Activated CD4-positive, alpha-beta T cell treated with anti-CD3 and anti-CD28 coated beads, Interleukin-2, amount 10 ng/mL, durations not matched to agents 7 days and 5 days (primary cell): ENCODE results near the gene SECISBP2. TPM values are rescaled to one million over a fixed set of nuclear protein-coding genes. Genes with fewer than 3 reads are reported as not detected.
A peak's percentile ranks its signal among the peaks of the same experiment; 100 is the strongest.
"Not testable (repeated sequence)": the region's sequence is repeated elsewhere in the genome, so short reads cannot be mapped to it uniquely, and the experiment has no call there.

ENCODE experiments used
- CTCF ChIA-PET: fragments of 350-600 bp; sonication (Branson Sonifier 250); formaldehyde crosslinking; loops from one replicate; lab custom pipeline; 2021; ENCODE audit warnings: antibody characterized with exemption; lab: Charles Lee
- POLR2A ChIA-PET: fragments of 350-600 bp; sonication (Branson Sonifier 250); formaldehyde crosslinking; loops from one replicate; lab custom pipeline; 2021; ENCODE audit warnings: antibody characterized with exemption; lab: Charles Lee
- DNase-seq: peaks from one replicate; pipeline ENCODE4 v3.0.0-alpha.2; 2020
- H3K27ac Mint-ChIP-seq: one replicate; pipeline ENCODE4 v1.8.0; 2021; ENCODE audit warnings: mild to moderate bottlenecking, moderate library complexity, mixed read lengths
- H3K27me3 Mint-ChIP-seq: one replicate; pipeline ENCODE4 v1.8.0; 2021; ENCODE audit warnings: mixed read lengths
- H3K36me3 Mint-ChIP-seq: one replicate; pipeline ENCODE4 v1.8.0; 2021; ENCODE audit warnings: low read depth, mixed read lengths
- H3K4me1 Mint-ChIP-seq: one replicate; pipeline ENCODE4 v1.8.0; 2021; ENCODE audit warnings: mixed read lengths
- H3K4me3 Mint-ChIP-seq: one replicate; pipeline ENCODE4 v1.8.0; 2021; ENCODE audit warnings: mild to moderate bottlenecking, moderate library complexity, mixed read lengths
- H3K9me3 Mint-ChIP-seq: one replicate; pipeline ENCODE4 v1.8.0; 2021; ENCODE audit warnings: mixed read lengths
- total RNA-seq, 2 experiments: library from RNA; stranded (reverse); gene quantifications; one replicate each; pipeline ENCODE4 v1.2.3, GENCODE V29; 2021

Gene SECISBP2, protein sequence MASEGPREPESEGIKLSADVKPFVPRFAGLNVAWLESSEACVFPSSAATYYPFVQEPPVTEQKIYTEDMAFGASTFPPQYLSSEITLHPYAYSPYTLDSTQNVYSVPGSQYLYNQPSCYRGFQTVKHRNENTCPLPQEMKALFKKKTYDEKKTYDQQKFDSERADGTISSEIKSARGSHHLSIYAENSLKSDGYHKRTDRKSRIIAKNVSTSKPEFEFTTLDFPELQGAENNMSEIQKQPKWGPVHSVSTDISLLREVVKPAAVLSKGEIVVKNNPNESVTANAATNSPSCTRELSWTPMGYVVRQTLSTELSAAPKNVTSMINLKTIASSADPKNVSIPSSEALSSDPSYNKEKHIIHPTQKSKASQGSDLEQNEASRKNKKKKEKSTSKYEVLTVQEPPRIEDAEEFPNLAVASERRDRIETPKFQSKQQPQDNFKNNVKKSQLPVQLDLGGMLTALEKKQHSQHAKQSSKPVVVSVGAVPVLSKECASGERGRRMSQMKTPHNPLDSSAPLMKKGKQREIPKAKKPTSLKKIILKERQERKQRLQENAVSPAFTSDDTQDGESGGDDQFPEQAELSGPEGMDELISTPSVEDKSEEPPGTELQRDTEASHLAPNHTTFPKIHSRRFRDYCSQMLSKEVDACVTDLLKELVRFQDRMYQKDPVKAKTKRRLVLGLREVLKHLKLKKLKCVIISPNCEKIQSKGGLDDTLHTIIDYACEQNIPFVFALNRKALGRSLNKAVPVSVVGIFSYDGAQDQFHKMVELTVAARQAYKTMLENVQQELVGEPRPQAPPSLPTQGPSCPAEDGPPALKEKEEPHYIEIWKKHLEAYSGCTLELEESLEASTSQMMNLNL
- total RNA-seq: 10 to 100 TPM; 43.4 to 46.0 TPM

DNA sequence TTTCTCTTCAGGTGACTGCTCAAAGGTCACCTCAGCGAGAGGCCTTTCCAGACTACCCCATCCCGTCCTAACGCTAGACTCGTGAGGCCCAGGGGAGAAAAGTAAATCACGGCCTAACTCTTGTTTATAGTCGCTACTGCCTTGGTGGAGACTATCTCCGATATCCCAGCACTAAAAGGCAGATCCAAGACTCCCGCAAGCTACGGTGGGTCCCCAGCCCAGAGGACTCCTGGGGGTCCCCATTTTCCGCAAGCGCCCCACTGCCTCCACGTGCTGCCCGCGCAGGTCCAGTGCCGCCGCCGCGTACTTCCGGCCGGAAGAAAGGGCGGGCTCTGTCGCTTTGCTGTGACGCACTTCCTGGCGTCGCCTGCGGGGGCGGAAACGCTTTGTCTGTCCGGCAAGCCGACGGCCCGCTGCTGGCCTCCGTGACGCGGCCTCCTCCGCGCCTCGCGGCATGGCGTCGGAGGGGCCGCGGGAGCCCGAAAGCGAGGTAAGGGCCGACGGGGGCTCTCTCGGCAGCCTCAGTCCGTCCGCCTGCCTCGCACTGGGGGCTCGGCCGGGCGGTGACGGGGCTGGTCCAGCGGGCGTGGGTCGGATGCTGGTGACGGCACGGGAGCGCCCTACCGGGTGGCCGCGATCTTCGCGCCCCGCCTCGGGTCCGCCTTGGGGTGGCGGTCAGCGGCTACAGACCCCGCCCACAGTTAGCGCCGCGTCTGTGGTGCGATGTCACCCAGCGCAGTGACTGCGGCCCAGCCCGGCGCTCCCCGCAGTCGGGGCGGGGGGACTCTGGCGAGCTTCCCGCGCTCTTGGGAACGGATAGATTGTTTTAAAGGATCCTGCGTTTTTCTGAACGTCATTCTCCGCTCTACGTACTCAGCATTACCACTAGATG lies at the start of gene SECISBP2:
TSS of gene SECISBP2 (plus strand) at position 378 of the 892 bp plus-strand sequence. CDS start at position 455, 77 bp downstream.
- H3K27ac Mint-ChIP-seq: peak within 1 kb of the TSS; percentile 98
- peak within 1 kb of the TSS; percentile 85 for H3K4me3 Mint-ChIP-seq
- no peaks in the 10 kb centered on the region for H3K27me3 Mint-ChIP-seq
- no peaks in the 10 kb centered on the region for H3K9me3 Mint-ChIP-seq
- peaks cover 72% of the 10 kb centered on the region for H3K36me3 Mint-ChIP-seq
- ChIA-PET POLR2A (interaction anchor here (0.6 kb wide), 1 partner anchor 803 kb away, joined by 7 read pairs; no protein-coding TSS in a partner anchor), CTCF (interaction anchor here (0.6 to 1.7 kb wide), 13 partner anchors 9 to 237 kb away, joined by 3 to 7 read pairs (median 3); no protein-coding TSS in a partner anchor)
- peaks cover 83% of the 10 kb centered on the region for H3K4me1 Mint-ChIP-seq
- DNase-seq: peak; percentile 93

DNA sequence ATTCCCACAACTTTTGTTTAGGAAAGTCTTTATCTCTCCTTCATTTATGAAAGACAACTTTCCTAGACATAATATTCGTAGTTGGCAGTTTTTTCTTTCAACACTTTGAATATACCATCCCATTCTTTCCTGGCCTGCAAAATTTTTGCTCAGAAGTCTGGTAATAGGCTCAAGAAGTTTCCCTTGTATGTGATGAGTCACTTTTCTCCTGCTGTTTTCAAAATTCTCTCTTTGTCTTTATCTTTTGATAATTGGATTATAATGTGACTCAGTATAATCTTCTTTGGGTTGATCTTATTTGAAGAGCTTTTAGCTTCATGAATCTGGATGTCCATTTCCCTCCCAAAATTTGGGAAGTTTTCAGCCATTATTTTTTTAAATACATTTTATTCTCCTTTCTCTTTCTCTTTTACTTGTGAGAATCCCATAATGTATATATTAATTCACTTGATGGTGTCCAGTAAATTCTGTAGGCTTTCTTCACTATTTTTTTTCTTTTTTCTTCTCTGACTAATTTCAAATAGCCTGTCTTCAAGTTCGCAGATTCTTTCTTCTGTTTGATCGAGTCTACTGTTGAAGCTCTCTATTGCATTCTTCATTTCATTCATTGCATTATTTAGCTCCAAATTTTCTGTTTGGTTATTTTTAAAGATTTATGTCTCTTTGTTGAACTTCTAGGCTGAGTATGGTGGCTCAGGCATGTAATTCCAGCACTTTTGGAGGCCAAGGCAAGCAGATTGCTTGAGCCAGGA lies 44.6 kb upstream of the SECISBP2 start:
- Mint-ChIP-seq H3K4me1 (peaks cover 23% of the 10 kb centered on the region), H3K36me3 (peaks cover 18% of the 10 kb centered on the region), H3K9me3 (peaks cover 35% of the 10 kb centered on the region), H3K27me3 (peaks cover 35% of the 10 kb centered on the region), H3K27ac (peak overlapping the region; percentile 22), H3K4me3 (no peak overlapping the region)
- no peak for DNase-seq
- ChIA-PET POLR2A (no interaction called here), CTCF (no interaction called here)

DNA sequence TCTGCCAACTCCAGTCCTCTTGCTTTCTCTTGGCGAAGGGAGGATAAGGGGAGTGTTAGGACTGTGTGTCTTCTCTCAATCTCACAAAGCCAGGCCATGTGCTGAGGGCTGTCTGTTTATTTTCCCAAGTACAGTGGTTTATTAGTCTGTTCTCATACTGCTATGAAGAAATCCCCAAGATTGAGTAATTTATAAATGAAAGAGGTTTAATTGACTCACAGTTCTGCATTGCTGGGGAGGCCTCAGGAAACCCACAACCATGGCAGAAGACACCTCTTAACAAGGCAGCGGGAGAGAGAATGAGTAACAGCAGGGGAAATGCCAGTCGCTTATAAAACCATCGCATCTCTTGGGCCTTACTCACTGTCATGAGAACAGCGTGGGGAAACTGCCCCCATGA lies 43.5 kb upstream of the SECISBP2 start:
- Mint-ChIP-seq H3K27me3 (peaks cover 27% of the 10 kb centered on the region), H3K9me3 (peaks cover 35% of the 10 kb centered on the region), H3K36me3 (peaks cover 18% of the 10 kb centered on the region), H3K4me1 (peaks cover 34% of the 10 kb centered on the region), H3K4me3 (no peak overlapping the region), H3K27ac (no peak overlapping the region)
- ChIA-PET POLR2A (no interaction called here), CTCF (interaction anchor here (0.6 kb wide), 1 partner anchor 19 kb away, joined by 3 read pairs; no protein-coding TSS in a partner anchor)
- no peak for DNase-seq

GRCh38 chr9:89276040-89276439 lies 42.3 kb upstream of the SECISBP2 start:
- DNase-seq, H3K27ac Mint-ChIP-seq, POLR2A ChIA-PET, CTCF ChIA-PET, H3K4me3 Mint-ChIP-seq: not testable (repeated sequence)
- Mint-ChIP-seq H3K9me3 (peaks cover 35% of the 10 kb centered on the region), H3K4me1 (peaks cover 36% of the 10 kb centered on the region), H3K36me3 (peaks cover 18% of the 10 kb centered on the region), H3K27me3 (peaks cover 19% of the 10 kb centered on the region)

DNA sequence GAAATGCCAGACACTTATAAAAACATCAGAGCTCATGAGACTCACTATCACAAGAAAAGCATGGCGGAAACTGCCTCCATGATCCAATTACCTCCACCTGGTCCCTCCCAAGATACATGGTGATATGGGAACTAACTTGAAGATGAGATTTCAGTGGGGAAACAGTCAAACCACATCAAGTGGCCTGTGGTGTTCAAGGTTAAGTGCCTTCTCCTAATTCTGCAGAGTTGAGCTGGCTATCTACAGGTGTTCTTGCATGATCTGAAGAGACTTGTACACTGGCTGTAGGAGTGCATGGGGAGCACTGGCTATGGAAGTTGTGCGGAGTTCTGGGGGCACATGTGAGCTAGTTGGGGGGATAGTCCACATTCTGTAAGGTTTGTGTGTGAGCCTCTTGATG lies 41.3 kb upstream of the SECISBP2 start:
- CTCF ChIA-PET: interaction anchor here (0.6 kb wide), 1 partner anchor 197 kb away, joined by 5 read pairs; no protein-coding TSS in a partner anchor
- Mint-ChIP-seq H3K36me3 (peaks cover 18% of the 10 kb centered on the region), H3K9me3 (peaks cover 32% of the 10 kb centered on the region), H3K4me1 (peaks cover 36% of the 10 kb centered on the region), H3K27me3 (peaks cover 18% of the 10 kb centered on the region), H3K27ac (peak overlapping the region; percentile 68), H3K4me3 (no peak overlapping the region)
- POLR2A ChIA-PET: no interaction called here
- DNase-seq: peak; percentile 40

DNA sequence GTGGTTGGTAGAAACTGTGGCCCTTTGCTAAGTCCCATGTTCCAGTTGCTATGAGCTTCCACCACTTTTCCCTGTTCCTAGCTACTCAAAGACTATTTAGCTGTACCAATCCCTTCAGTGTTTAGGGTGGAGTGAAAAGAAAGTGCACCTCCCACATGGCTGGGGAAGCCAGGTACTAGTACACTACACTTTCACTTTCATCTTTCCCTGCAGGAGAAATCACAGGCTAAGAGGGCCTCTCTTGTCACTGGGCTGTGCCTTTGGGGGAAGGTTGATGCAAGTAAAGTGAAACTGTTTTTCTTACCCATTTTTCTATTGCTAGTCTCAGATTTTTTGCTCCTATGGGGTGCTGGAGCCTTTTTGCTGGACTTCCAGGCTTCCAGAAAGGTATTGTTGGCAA lies 40.8 kb upstream of the SECISBP2 start:
- peak; percentile 63 for DNase-seq
- ChIA-PET CTCF (interaction anchor here (0.6 kb wide), 1 partner anchor 197 kb away, joined by 5 read pairs; no protein-coding TSS in a partner anchor), POLR2A (no interaction called here)
- Mint-ChIP-seq H3K9me3 (peaks cover 32% of the 10 kb centered on the region), H3K36me3 (peaks cover 18% of the 10 kb centered on the region), H3K4me1 (peaks cover 36% of the 10 kb centered on the region), H3K27ac (peak overlapping the region; percentile 68), H3K4me3 (peak overlapping the region; percentile 31), H3K27me3 (peaks cover 16% of the 10 kb centered on the region)

GRCh38 chr9:89278551-89278950 lies 39.7 kb upstream of the SECISBP2 start:
- DNase-seq: no peak
- Mint-ChIP-seq H3K27me3 (peaks cover 14% of the 10 kb centered on the region), H3K27ac (no peak overlapping the region), H3K9me3 (peaks cover 24% of the 10 kb centered on the region), H3K4me3 (no peak overlapping the region), H3K4me1 (peaks cover 36% of the 10 kb centered on the region), H3K36me3 (peaks cover 18% of the 10 kb centered on the region)
- CTCF ChIA-PET: interaction anchor here (0.7 to 1.2 kb wide), 4 partner anchors 9 to 632 kb away, joined by 3 to 4 read pairs (median 3); no protein-coding TSS in a partner anchor
- POLR2A ChIA-PET: interaction anchor here (0.7 kb wide), 1 partner anchor 152 kb away, joined by 5 read pairs; no protein-coding TSS in a partner anchor

DNA sequence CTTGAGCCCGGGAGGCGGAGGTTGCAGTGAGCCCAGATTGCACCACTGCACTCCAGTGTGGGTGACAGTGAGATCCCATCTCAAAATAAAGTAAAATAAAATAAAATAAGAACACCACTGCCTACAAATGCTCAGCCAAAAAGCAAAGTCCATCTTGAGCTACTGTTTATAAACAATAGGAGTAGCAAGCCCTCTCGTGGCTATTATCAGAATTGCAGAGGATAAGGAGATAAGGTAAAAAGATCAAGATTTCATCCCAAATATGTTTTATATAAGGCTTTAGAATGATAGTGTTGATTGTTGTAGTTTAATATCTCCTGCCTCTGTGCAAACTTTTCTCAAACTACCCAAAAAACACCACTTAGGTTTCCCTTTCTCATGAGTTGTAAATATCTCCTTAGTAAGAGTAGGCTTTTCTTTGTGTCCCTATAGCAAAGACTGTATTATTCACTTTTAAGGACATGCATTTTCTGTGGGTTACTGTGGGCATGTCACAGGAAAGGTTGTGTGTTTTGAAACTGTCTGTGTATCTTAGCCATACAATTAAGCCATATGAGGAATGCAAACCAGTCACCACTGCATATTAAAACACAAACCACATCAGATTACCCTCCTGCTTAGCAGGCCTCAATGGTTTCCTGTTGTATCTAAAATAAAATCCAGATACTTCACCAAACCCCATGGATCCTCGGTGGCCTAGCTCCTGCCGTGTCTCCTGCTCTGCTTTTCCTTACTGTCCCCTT lies 39.1 kb upstream of the SECISBP2 start:
- POLR2A ChIA-PET: no interaction called here

GRCh38 chr9:89281106-89281505 lies 37.2 kb upstream of the SECISBP2 start:
- ChIA-PET POLR2A (no interaction called here), CTCF (interaction anchor here (1.4 kb wide), 1 partner anchor 14 kb away, joined by 4 read pairs; no protein-coding TSS in a partner anchor)
- DNase-seq: no peak
- H3K9me3 Mint-ChIP-seq: peaks cover 7% of the 10 kb centered on the region
- no peak overlapping the region for H3K4me3 Mint-ChIP-seq
- H3K27ac Mint-ChIP-seq: no peak overlapping the region
- H3K4me1 Mint-ChIP-seq: peaks cover 32% of the 10 kb centered on the region
- H3K27me3 Mint-ChIP-seq: peaks cover 10% of the 10 kb centered on the region
- peaks cover 6% of the 10 kb centered on the region for H3K36me3 Mint-ChIP-seq

More for the DNA sequence above, 39.1 kb upstream of the SECISBP2 start:
- Mint-ChIP-seq H3K27ac (peak overlapping the region; percentile 63), H3K4me3 (no peak overlapping the region), H3K9me3 (peaks cover 19% of the 10 kb centered on the region), H3K4me1 (peaks cover 36% of the 10 kb centered on the region), H3K36me3 (peaks cover 14% of the 10 kb centered on the region), H3K27me3 (peaks cover 10% of the 10 kb centered on the region)
- peak; percentile 59 for DNase-seq
- CTCF ChIA-PET: interaction anchor here (0.6 to 1.4 kb wide), 6 partner anchors 10 to 861 kb away, joined by 3 to 4 read pairs (median 4); no protein-coding TSS in a partner anchor

- H3K4me1 Mint-ChIP-seq: peaks cover 20% of the 10 kb centered on the region
- H3K4me3 Mint-ChIP-seq: peak overlapping the region; percentile 13
- H3K36me3 Mint-ChIP-seq, H3K9me3 Mint-ChIP-seq, CTCF ChIA-PET, H3K27me3 Mint-ChIP-seq, DNase-seq, POLR2A ChIA-PET, H3K27ac Mint-ChIP-seq: not testable (repeated sequence)
These were observed 35.9 kb upstream of the SECISBP2 start for GRCh38 chr9:89282248-89282968.
